ENCODE measurements around the gene RFX1. TPM values are rescaled to one million over a fixed set of nuclear protein-coding genes. Genes with fewer than 3 reads are reported as not detected.
A peak's percentile ranks its signal among the peaks of the same experiment; 100 is the strongest.
"Not testable (repeated sequence)": the region's sequence is repeated elsewhere in the genome, so short reads cannot be mapped to it uniquely, and the experiment has no call there.

RFX1 gene
- total RNA-seq, 2 donors from 2014 or later: 23.3 to 24.7 TPM

- Mint-ChIP-seq H3K27me3 (no peaks in the 10 kb centered on the region), H3K4me3 (peak overlapping the region; percentile 71), H3K36me3 (ENCODE audit: low read depth) (no peaks in the 10 kb centered on the region), H3K4me1 (peaks cover 18% of the 10 kb centered on the region), H3K27ac (peak overlapping the region; percentile 80)
- no peaks in the 10 kb centered on the region for H3K9me3 ChIP-seq (ENCODE audit: control insufficient read depth, low read length, poor library complexity, severe bottlenecking)
- ATAC-seq: no peak
- no peak for DNase-seq
These were observed 30.2 kb downstream of the RFX1 start for GRCh38 chr19:13975870-13976269.

DNA sequence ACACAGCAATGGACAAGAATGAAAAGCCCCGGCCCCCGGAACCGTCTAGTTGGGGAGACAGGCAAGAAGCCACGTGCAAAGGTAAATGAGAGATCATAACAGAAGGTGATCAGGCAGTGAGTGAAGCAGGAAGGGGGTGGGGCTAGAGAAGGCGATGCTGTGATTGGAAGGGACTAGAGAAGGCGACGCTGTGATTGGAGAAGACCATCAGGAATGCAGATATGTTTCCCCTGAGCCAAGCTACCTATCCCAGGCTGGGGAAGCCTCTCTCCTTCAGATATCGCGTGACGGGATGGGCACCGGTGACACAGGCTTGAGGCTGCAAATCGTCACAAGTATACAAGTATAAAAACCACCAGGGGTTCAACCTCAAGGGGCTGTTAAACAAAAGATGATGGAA is 32.0 kb downstream of the RFX1 start:
- Mint-ChIP-seq H3K4me1 (peaks cover 18% of the 10 kb centered on the region), H3K4me3 (no peak overlapping the region), H3K27me3 (no peaks in the 10 kb centered on the region), H3K36me3 (ENCODE audit: low read depth) (peaks cover under 1% of the 10 kb centered on the region), H3K27ac (peak overlapping the region; percentile 80)
- ATAC-seq (peak; percentile 81), DNase-seq (no peak)
- no peaks in the 10 kb centered on the region for H3K9me3 ChIP-seq (ENCODE audit: control insufficient read depth, low read length, poor library complexity, severe bottlenecking)

GRCh38 chr19:13973479-13973878 is 32.6 kb downstream of the RFX1 start:
- not testable (repeated sequence) for H3K9me3 ChIP-seq (ENCODE audit: control insufficient read depth, low read length, poor library complexity, severe bottlenecking); H3K4me3 Mint-ChIP-seq; ATAC-seq; DNase-seq; H3K36me3 Mint-ChIP-seq (ENCODE audit: low read depth); H3K27me3 Mint-ChIP-seq
- H3K4me1 Mint-ChIP-seq: peaks cover 21% of the 10 kb centered on the region
- H3K27ac Mint-ChIP-seq: peak overlapping the region; percentile 80

- no peak overlapping the region for H3K4me3 Mint-ChIP-seq
- no peaks in the 10 kb centered on the region for H3K27me3 Mint-ChIP-seq
- peaks cover 21% of the 10 kb centered on the region for H3K4me1 Mint-ChIP-seq
- peaks cover 4% of the 10 kb centered on the region for H3K36me3 Mint-ChIP-seq (ENCODE audit: low read depth)
- DNase-seq (no peak), ATAC-seq (no peak)
- no peaks in the 10 kb centered on the region for H3K9me3 ChIP-seq (ENCODE audit: control insufficient read depth, low read length, poor library complexity, severe bottlenecking)
- peak overlapping the region; percentile 54 for H3K27ac Mint-ChIP-seq
These were observed 33.6 kb downstream of the RFX1 start for GRCh38 chr19:13972368-13973155.

DNA sequence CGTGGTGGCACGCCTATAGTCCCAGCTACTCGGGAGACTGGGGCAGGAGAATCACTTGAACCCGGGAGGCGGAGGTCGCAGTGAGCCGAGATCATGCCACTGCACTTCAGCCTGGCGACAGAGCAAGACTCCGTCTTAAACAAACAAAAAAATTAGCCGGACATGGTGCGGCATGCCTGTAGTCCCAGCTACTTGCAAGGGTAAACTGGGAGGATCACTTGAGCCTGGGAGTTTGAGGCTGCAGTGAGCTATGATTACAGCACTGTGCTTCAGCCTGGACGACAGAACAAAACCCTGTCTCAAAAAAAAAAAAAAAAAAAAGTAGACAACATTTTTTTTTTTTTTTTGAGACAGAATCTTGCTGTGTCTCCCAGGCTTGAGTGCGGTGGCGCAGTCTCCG is 34.3 kb downstream of the RFX1 start:
- H3K4me3 Mint-ChIP-seq; H3K9me3 ChIP-seq (ENCODE audit: control insufficient read depth, low read length, poor library complexity, severe bottlenecking); H3K27me3 Mint-ChIP-seq; DNase-seq; H3K27ac Mint-ChIP-seq; ATAC-seq; H3K36me3 Mint-ChIP-seq (ENCODE audit: low read depth): not testable (repeated sequence)
- peaks cover 21% of the 10 kb centered on the region for H3K4me1 Mint-ChIP-seq

- Mint-ChIP-seq H3K27ac (no peak overlapping the region), H3K4me3 (no peak overlapping the region), H3K36me3 (ENCODE audit: low read depth) (peaks cover 4% of the 10 kb centered on the region)
These were observed 36.2 kb downstream of the RFX1 start for GRCh38 chr19:13969897-13970296.

DNA sequence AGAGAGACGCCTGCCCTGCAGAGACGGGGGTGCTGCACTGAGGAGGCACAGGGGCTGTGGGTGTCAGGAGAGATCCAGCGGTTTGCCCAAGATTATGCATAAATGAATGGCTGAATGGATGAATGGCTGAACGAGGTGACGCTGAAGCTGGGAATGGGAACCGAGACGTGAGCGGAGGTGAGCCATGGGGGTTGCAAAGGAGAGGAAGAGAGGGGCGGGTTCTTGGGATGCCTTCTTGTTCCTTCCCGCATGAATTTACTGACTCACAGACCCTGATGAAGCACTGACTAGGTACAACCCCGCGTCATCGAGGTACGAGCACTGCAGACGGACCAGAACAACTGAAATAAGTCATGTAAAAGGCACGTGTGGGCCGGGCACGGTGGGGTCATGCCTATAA is 37.1 kb downstream of the RFX1 start:
- Mint-ChIP-seq H3K27ac (no peak overlapping the region), H3K36me3 (ENCODE audit: low read depth) (peaks cover 4% of the 10 kb centered on the region), H3K4me1 (peaks cover 4% of the 10 kb centered on the region), H3K27me3 (no peaks in the 10 kb centered on the region), H3K4me3 (peak overlapping the region; percentile 58)
- no peaks in the 10 kb centered on the region for H3K9me3 ChIP-seq (ENCODE audit: control insufficient read depth, low read length, poor library complexity, severe bottlenecking)
- ATAC-seq (no peak), DNase-seq (no peak)

More at GRCh38 chr19:13969897-13970296, 36.2 kb downstream of the RFX1 start:
- ATAC-seq: no peak
- Mint-ChIP-seq H3K27me3 (no peaks in the 10 kb centered on the region), H3K4me1 (peaks cover 10% of the 10 kb centered on the region)
- no peaks in the 10 kb centered on the region for H3K9me3 ChIP-seq (ENCODE audit: control insufficient read depth, low read length, poor library complexity, severe bottlenecking)
- no peak for DNase-seq

GRCh38 chr19:13968383-13968935 is 37.7 kb downstream of the RFX1 start:
- no peak for ATAC-seq
- H3K9me3 ChIP-seq (ENCODE audit: control insufficient read depth, low read length, poor library complexity, severe bottlenecking): no peaks in the 10 kb centered on the region
- Mint-ChIP-seq H3K4me3 (no peak overlapping the region), H3K27ac (no peak overlapping the region), H3K27me3 (no peaks in the 10 kb centered on the region), H3K4me1 (peaks cover 2% of the 10 kb centered on the region), H3K36me3 (ENCODE audit: low read depth) (peaks cover 4% of the 10 kb centered on the region)
- no peak for DNase-seq

- ATAC-seq, H3K4me1 Mint-ChIP-seq: not testable (repeated sequence)
These were observed 38.9 kb downstream of the RFX1 start for GRCh38 chr19:13967206-13967605.

DNA sequence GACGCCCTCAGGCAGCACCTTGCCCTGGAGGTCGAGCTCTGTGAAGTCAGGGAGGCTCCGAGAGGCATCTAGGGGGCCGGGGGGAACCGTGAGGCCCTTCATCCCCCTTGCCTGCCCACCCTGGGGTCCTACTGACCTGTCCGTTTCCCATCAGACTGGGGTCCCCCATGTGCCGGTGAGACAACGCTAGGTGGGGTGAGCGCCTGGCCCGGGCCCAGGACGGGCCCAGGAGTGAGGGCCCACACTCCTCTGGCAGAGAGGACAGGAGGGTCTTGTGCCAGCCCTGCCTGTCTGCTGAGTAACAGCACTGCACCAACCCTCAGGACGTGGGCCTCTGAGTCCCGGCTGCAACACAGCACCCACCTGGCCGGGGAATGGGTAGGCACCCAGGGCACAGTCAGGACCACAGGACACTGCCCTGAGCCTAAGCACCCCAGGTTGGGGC is 39.4 kb downstream of the RFX1 start:
- ATAC-seq: no peak
- H3K4me1 Mint-ChIP-seq: peaks cover 2% of the 10 kb centered on the region
- DNase-seq: no peak
- H3K27ac Mint-ChIP-seq: no peak overlapping the region
- H3K36me3 Mint-ChIP-seq (ENCODE audit: low read depth): peaks cover 4% of the 10 kb centered on the region
- no peak overlapping the region for H3K4me3 Mint-ChIP-seq
- H3K27me3 Mint-ChIP-seq: no peaks in the 10 kb centered on the region
- no peaks in the 10 kb centered on the region for H3K9me3 ChIP-seq (ENCODE audit: control insufficient read depth, low read length, poor library complexity, severe bottlenecking)

More at GRCh38 chr19:13967206-13967605, 38.9 kb downstream of the RFX1 start:
- not testable (repeated sequence) for DNase-seq; H3K27me3 Mint-ChIP-seq; H3K27ac Mint-ChIP-seq; H3K4me3 Mint-ChIP-seq; H3K9me3 ChIP-seq (ENCODE audit: control insufficient read depth, low read length, poor library complexity, severe bottlenecking); H3K36me3 Mint-ChIP-seq (ENCODE audit: low read depth)

DNA sequence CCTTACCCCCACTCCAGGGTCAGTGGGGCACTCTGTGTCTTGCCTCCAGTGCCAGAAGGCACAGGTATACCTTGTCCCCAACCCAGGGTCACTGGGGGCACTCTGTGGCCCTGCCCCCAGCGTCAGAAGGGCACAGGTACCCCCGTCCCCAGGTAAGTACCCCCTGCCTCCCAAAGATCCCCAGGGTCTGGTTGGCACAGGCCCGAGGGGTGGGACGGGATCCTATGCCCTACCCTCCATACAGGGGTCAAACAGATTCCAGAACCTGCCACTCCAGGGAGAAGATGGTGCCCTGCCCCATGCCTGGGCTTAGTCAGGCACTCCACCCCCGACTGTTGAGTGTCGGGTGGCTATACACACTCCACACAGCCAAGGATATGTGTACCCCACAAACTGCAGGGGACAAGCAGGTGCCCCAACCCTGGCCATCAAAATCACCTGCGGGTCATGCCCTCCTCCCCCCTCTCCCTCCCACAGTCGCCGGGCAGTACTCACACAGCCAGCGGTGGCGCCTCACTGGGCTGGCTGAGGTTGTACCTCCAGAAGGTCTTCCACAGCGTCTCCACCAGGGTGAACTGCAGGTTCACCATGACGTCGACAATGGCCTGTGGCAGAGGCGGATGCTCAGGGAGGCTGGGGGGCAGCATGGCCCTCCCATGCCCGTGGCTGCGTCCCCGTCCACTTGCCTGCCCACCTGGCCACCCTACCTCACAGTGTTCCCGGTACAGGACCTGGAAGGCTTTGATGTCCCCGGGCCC is 40.0 kb downstream of the RFX1 start:
- Mint-ChIP-seq H3K27me3 (no peaks in the 10 kb centered on the region), H3K36me3 (ENCODE audit: low read depth) (peaks cover 4% of the 10 kb centered on the region), H3K27ac (no peak overlapping the region), H3K4me1 (peaks cover 2% of the 10 kb centered on the region), H3K4me3 (no peak overlapping the region)
- H3K9me3 ChIP-seq (ENCODE audit: control insufficient read depth, low read length, poor library complexity, severe bottlenecking): no peaks in the 10 kb centered on the region
- DNase-seq: no peak
- no peak for ATAC-seq

GRCh38 chr19:13965377-13965896 is 40.7 kb downstream of the RFX1 start:
- no peak overlapping the region for H3K27ac Mint-ChIP-seq

GRCh38 chr19:13964776-13965175 is 41.3 kb downstream of the RFX1 start:
- peaks cover 2% of the 10 kb centered on the region for H3K4me1 Mint-ChIP-seq

More at GRCh38 chr19:13965377-13965896, 40.7 kb downstream of the RFX1 start:
- Mint-ChIP-seq H3K36me3 (ENCODE audit: low read depth) (peaks cover 4% of the 10 kb centered on the region), H3K27me3 (no peaks in the 10 kb centered on the region), H3K4me3 (no peak overlapping the region), H3K4me1 (peaks cover 2% of the 10 kb centered on the region)
- DNase-seq: no peak
- H3K9me3 ChIP-seq (ENCODE audit: control insufficient read depth, low read length, poor library complexity, severe bottlenecking): no peaks in the 10 kb centered on the region
- no peak for ATAC-seq

More at GRCh38 chr19:13964776-13965175, 41.3 kb downstream of the RFX1 start:
- no peaks in the 10 kb centered on the region for H3K27me3 Mint-ChIP-seq
- no peaks in the 10 kb centered on the region for H3K9me3 ChIP-seq (ENCODE audit: control insufficient read depth, low read length, poor library complexity, severe bottlenecking)
- no peak overlapping the region for H3K27ac Mint-ChIP-seq
- ATAC-seq (no peak), DNase-seq (no peak)
- H3K36me3 Mint-ChIP-seq (ENCODE audit: low read depth): peaks cover 4% of the 10 kb centered on the region
- no peak overlapping the region for H3K4me3 Mint-ChIP-seq

Measured in T-helper 17 cell (primary cell).